NOMO-1 treated with DMSO at 0.1 percent for 48 hours (cell line): ENCODE results near the gene TMEM181.
"Not testable (repeated sequence)": the region's sequence is repeated elsewhere in the genome, so short reads cannot be mapped to it uniquely, and the experiment has no call there.

Experiments used
- DNase-seq: peaks from one replicate; lab custom pipeline; 2025; ENCODE audit not compliant: unreplicated experiment; lab: John Stamatoyannopoulos, UW

Gene TMEM181

DNA sequence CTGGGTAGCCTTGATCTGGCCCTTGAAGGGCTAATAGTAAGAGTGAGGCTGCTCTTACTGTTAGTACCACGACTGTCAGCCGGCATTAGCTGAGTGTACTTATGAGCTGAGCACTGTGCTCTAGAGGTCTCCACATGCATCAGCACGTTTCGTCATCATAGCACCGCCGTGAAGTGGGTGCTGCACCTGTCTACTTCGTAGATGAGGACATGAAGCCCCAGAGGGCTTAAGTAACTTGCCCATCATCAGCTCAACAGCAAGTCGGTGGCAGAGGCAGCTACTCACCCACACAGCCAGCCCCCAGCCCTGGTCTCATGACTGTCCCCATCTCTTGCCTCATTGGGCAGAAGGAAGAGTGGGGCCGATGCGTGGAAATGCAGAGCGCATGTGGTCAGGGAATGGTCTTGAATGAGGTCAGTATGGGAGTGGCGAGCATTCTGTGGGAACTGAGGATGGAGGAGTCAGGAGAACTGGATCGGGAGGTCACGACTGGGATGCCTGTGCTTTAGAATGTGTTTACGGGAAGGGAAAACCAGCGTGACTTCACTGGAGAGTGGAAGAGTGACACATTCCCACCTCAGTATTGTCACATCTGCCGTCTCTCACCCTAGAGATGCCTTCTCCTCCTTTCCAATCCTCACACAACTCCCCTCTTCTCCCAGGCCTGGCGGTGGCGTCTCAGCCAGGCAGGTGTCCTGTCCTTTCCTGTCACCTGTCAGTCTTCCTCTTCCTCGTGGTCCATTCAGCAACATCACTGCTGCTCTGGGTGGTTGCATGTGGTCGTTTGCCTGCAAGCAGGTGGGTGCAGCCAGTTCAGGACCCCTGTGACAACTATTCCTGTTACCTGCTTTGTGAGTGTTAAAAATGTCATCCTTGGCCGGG lies 95.9 kb downstream of the TMEM181 start:
- no peak for DNase-seq

GRCh38 chr6:158656986-158657385 lies 97.1 kb downstream of the TMEM181 start:
- not testable (repeated sequence) for DNase-seq

DNA sequence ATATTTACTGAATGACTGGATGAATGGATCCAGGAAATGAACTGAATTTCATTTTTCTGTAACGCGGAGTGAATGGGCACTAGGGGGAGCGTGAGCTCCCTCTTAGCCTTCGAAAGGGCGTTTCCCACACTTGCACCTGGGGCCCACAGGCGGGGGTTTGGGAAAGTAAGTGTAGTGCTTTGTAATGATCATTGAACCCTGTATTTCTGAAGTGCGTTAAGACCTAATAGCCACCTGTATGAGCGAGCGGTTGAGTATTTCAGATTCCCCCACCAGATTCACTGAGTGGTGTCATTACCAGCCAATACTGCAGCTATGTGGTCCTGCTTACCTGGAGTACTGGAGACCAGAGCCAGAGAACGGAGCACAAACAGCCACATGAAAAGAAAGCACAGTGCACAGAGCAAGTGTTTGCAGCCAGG lies 100.5 kb downstream of the TMEM181 start:
- peak; percentile 38 for DNase-seq

DNA sequence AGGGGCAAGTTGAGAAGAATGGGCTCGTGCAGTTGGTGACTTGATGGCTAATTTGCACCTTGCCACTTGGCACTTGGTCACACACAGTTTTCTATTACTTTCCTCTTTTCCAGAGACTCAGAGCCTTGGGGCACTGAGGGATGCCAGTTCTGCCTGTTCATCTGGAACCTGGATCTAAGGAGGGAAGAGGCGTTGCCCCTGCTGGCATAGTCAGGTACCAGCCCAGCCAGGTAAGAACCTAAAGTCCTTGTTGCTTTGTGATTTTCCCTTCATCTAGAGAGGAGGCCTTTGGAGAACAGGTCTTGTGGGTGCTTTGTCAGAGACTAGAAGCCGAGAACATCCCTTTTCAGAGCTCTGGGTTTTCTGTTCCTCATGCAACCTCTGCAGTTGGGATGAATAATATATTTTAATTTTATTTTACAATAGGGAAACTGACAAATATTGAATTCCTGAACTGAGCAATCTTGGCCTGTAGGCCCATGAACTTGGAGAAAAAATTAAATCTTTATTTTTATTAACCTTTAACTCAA lies 101.3 kb downstream of the TMEM181 start:
- DNase-seq = no peak

- peak; percentile 93 for DNase-seq
Measured at GRCh38 chr6:158662607-158662953, 102.7 kb downstream of the TMEM181 start.

DNA sequence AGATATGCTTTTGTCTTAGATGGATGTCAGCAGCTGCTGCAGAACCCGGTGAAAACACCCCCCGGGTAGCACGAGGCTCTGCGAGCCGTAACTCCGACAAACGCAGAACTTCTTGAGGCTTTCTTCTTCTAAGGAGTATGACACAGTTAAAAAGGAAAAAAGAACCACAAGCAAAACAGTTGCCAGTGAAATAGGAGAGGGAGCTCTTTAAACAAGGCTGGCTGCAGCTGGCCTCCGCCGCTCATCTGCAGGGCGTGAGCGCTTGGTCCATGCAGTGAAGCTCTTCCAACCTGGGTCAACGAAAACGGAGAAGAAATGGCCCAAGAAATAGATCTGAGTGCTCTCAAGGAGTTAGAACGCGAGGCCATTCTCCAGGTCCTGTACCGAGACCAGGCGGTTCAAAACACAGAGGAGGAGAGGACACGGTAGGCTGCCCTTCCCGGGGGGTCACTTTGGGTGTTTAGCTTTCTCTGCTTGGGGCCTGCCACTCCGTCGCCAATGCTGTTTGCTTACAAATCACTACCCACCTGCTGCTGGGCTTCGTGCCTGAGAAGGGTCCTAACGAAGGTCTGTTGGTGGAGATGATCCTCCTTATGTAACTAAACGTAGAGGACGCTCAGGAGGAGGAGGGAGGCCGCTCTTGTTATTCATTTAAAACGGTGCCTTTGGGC lies 103.2 kb downstream of the TMEM181 start:
- no peak for DNase-seq

DNA sequence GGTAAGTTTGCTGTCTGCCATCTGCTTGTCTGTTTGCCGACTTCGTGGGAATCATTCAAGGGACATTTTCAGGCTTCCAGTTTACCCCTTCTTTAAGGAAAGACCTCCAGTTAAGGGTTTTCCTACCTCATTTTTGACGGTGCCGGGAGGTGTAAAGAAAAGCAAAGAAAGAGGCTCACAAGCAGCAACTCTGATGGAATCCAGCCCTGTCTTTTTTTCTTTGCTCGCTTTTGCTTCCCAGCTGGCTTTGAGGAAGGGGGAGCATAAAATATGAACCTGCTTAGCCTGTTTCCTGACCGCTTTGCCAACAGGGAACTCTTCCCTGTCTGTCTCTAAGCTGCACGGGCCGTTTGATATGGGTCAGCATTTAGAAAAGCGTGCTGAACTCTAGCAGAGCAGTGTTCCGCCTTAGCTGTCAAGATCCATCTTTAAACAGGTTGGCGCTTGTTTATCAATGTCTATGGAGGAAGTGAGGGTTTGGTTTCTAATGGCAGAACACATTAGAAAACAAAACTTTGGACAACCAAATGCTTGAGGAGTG lies 103.8 kb downstream of the TMEM181 start:
- DNase-seq = no peak

DNA sequence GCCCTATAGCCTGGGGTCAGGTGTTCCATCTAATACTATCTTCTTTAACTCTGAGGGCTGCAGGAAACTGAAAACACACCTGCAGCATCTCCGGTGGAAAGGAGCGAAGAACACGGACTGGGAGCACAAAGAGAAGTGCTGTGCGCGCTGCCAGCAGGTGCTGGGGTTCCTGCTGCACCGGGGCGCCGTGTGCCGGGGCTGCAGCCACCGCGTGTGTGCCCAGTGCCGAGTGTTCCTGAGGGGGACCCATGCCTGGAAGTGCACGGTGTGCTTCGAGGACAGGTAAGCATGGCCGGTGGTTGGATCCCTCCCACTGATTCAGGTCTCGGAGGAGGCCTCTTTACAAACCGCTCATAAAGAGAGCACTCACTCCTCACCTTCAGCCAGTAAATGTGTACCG lies 105.4 kb downstream of the TMEM181 start:
- DNase-seq = no peak

DNA sequence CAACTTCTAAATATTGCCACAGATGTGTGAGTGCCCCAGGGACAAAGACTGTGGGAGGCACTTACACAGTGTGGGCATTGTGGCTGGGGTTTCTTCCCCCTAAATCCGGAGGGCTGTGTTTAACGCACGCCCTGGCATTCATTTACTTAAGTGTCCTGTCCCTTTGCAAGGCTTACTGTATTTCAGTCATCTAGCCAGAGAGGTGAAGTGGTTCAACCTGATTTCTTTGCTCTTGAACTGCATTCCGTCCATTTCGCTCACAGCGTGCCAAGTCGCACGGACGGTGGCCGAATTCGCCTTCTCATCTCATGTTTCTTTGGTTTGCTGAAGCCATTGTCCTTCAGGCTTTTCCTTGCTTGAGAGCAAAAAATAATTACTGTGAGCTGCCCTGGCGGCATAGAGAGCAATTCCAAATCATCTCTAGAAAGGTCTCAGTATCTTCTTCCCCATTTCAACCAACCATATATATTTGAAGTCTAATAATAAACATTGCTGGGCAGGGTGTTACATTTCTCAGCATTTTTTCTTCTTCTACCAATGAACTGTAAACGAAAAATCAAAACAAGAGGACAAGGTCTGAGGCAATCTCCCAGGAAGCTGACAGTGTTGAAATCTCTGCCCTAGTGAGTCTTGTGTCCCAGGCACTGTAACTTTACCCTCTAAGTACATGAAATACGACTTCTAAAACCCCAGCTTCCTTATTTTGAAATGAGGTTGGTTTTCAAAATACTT lies 106.9 kb downstream of the TMEM181 start:
- peak; percentile 99 for DNase-seq

- peak; percentile 57 for DNase-seq
Measured at GRCh38 chr6:158667360-158667981, 107.6 kb downstream of the TMEM181 start.

- no peak for DNase-seq
Measured at GRCh38 chr6:158668707-158669103, 108.8 kb downstream of the TMEM181 start.

DNA sequence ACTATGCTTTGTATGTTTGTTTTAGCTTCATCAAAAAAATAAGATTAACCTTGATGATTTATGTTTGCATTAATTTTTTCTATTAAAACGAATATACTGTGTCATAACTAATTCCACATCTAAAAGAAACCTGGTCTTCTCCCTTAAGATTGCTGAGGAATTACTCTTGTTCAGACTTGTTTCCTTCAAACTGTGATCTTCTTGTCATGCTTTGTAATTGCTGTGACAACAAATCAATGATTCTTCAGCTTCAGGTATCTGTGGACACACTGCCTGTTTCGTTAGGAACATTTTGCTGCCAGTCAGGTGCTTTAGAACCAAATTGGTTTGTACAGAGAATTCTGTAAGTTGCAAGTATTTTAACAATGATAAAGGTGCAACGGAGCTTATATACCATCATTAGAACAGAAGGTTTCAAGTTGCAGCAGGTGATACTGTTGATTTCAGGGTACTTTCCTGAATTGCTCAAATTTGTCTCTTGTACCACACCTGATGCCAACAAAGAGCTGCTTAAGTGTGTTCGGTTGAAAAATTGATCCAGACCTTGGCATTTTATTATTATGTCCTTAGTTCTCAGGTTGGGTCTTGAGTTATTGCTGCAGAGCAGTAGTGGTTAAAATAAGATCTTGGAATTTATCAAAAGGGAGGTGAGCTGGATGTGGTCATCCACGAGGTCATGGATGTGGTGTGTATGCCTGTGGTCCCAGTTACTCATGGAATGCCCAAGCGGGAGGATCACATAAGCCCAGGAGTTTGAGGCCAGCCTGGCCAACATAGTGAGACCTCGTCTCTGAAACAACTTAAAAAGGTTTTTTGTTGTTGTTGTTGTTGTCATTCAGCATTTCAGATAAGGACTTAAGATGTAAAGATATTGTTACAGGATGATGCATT lies 109.5 kb downstream of the TMEM181 start:
- no peak for DNase-seq

DNA sequence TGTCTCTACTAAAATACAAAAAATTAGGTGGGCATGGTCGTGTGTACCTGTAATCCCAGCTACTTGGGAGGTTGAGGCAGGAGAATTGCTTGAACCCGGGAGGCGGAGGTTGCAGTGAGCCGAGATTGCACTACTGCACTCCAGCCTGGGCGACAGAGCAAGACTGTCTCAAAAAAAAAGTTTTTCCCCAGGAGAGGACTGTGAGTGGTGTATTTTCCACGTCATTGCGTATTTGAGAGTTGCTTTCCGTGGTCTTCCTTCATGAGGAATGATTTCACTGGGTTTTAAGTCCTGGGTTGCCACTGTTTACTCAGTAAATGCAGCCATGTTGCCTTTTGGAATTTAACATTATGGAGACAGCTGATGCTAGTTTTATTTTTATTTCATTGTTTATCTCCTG lies 112.2 kb downstream of the TMEM181 start:
- DNase-seq = not testable (repeated sequence)

DNA sequence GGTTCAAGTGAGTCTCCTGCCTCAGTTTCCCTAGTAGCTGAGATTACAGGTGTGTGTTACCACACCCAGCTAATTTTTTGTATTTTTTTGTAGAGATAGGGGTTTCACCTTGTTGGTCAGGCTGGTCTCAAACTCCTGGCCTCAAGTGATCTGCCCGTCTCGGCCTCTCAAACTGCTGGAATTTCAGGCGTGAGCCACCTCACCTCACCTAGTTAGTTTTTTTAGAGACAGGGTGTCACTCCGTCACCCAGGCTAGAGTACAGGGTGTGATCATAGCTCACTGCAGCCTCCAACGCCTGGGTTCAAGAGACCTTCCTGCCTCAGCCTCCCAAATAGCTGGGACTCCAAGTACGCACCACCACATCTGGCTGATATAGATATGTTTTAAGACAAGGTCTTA lies 112.8 kb downstream of the TMEM181 start:
- no peak for DNase-seq

- no peak for DNase-seq
Measured at GRCh38 chr6:158674342-158675131, 114.6 kb downstream of the TMEM181 start.

DNA sequence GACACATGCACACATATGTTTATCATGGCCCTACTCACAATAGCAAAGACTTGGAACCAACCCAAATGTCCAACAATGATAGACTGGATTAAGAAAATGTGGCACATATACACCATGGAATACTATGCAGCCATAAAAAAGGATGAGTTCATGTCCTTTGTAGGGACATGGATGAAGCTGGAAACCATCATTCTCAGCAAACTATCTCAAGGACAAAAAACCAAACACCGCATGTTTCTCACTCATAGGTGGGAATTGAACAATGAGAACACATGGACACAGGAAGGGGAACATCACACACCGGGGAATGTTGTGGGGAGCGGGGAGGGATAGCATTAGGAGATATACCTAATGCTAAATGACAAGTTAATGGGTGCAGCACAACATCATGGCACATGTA lies 117.2 kb downstream of the TMEM181 start:
- DNase-seq = not testable (repeated sequence)

- no peak for DNase-seq
Measured at GRCh38 chr6:158677906-158678578, 118.2 kb downstream of the TMEM181 start.

- DNase-seq = no peak
Measured at GRCh38 chr6:158680015-158680414, 120.1 kb downstream of the TMEM181 start.
